HepG2 (cell line): ENCODE data around the gene PCSK7. TPM values are rescaled to one million over a fixed set of nuclear protein-coding genes. Genes with fewer than 3 reads are reported as not detected.

Source experiments
- AHDC1 ChIP-seq: sonication (generic); formaldehyde crosslinking; IDR thresholded peaks from 2 replicates; pipeline ENCODE4 v1.5.1; 2020; ENCODE audit warnings: mild to moderate bottlenecking, missing genetic modification reagents, borderline replicate concordance
- ARID4A ChIP-seq: sonication (generic); formaldehyde crosslinking; IDR thresholded peaks from 2 replicates; pipeline ENCODE4 v1.5.0; 2020; ENCODE audit warnings: mild to moderate bottlenecking, missing genetic modification reagents, borderline replicate concordance
- BCLAF1 ChIP-seq: fragments of 450-650 bp; IDR thresholded peaks from 2 replicates; pipeline ENCODE4 v1.6.1; 2017; ENCODE audit warnings: mild to moderate bottlenecking
- CENPX ChIP-seq: sonication (generic); formaldehyde crosslinking; IDR thresholded peaks from 2 replicates; pipeline ENCODE4 v1.9.0; 2021; ENCODE audit warnings: mild to moderate bottlenecking, missing genetic modification reagents, moderate library complexity
- CERS6 ChIP-seq: sonication (generic); formaldehyde crosslinking; IDR thresholded peaks from 2 replicates; pipeline ENCODE4 v1.5.0; 2020; ENCODE audit warnings: missing genetic modification reagents
- XBP1 ChIP-seq: sonication (generic); formaldehyde crosslinking; IDR thresholded peaks from 2 replicates; pipeline ENCODE4 v1.5.0; 2020; ENCODE audit warnings: missing genetic modification reagents
- ZFP41 ChIP-seq: sonication (generic); formaldehyde crosslinking; IDR thresholded peaks from 2 replicates; pipeline ENCODE4 v1.4.0; 2020; ENCODE audit warnings: mild to moderate bottlenecking, missing genetic modification reagents, borderline replicate concordance
- ZNF260 ChIP-seq: sonication (generic); formaldehyde crosslinking; IDR thresholded peaks from 2 replicates; pipeline ENCODE4 v1.4.0; 2020; ENCODE audit warnings: missing genetic modification reagents, low read depth, mild to moderate bottlenecking, borderline replicate concordance
- ZNF670 ChIP-seq: sonication (generic); formaldehyde crosslinking; IDR thresholded peaks from 2 replicates; pipeline ENCODE4 v1.8.0; 2022; ENCODE audit warnings: mild to moderate bottlenecking, missing genetic modification reagents, borderline replicate concordance
- ZNF720 ChIP-seq: sonication (generic); formaldehyde crosslinking; IDR thresholded peaks from 2 replicates; pipeline ENCODE4 v1.4.0; 2020; ENCODE audit warnings: missing genetic modification reagents
- ZSCAN25 ChIP-seq: sonication (generic); formaldehyde crosslinking; IDR thresholded peaks from 2 replicates; pipeline ENCODE4 v1.8.0; 2022; ENCODE audit warnings: mild to moderate bottlenecking, missing genetic modification reagents
- ZSCAN31 ChIP-seq: sonication (generic); formaldehyde crosslinking; IDR thresholded peaks from 2 replicates; pipeline ENCODE4 v1.5.0; 2020; ENCODE audit warnings: low read depth, mild to moderate bottlenecking, missing genetic modification reagents
- polyA plus RNA-seq, 8 experiments: library from polyadenylated mRNA; depleted of rRNA in 3 of 8; stranded (reverse) in 7 of 8; unstranded in 1 of 8; fragments of >200 nt; fragmentation: Illumina TruSeq in 4 of 8; extraction: Trizol in 4 of 8; gene quantifications; 2 replicates each; pipeline versions ENCODE4 v1.2.1 to v1.2.3, GENCODE V29; 2011 to 2016; ENCODE audit warnings: low read depth in 4 of 8, missing spikeins in 1 of 8, mixed read lengths in 1 of 8; ENCODE audit not compliant: insufficient read depth in 1 of 8
- total RNA-seq, 5 experiments: library from RNA; depleted of rRNA; stranded (reverse); fragments of >200 nt; fragmentation: Illumina TruSeq; extraction: Trizol; gene quantifications; 2 replicates each; pipeline ENCODE4 v1.2.3, GENCODE V29; 2016; ENCODE audit warnings: low read depth in 1 of 5

PCSK7 gene
- total and polyA plus RNA-seq, 2 of the 13 experiments (the other 11 are each of a cell fraction or from before 2014, with no cell fraction given), result 13.4 to 13.8 TPM

- TF ChIP-seq ARID4A (CRISPR knock-in tag) (peak; percentile 83; the same call in 1 of the 2 replicates), ZNF670 (CRISPR knock-in tag) (0 out of 2 replicates have a peak, but pooled peaks have one; percentile 37), ZSCAN31 (CRISPR knock-in tag) (0 out of 2 replicates have a peak, but pooled peaks have one; percentile 67), ZNF260 (CRISPR knock-in tag) (no peak), CERS6 (no peak), BCLAF1 (no peak), ZFP41 (CRISPR knock-in tag) (no peak), XBP1 (no peak), ZSCAN25 (CRISPR knock-in tag) (0 out of 2 replicates have a peak, but pooled peaks have one; percentile 30), ZNF720 (CRISPR knock-in tag) (no peak), AHDC1 (no peak), CENPX (CRISPR knock-in tag) (no peak)
These were observed 53.5 kb downstream of the PCSK7 start, which contains the start of gene SIDT2 (continued) for GRCh38 chr11:117178210-117179034.
